ENCODE data around the gene DTX3L.
"Not testable (repeated sequence)": the region's sequence is repeated elsewhere in the genome, so short reads cannot be mapped to it uniquely, and the experiment has no call there.

The DTX3L gene

GRCh38 chr3:122562923-122563716, 1.0 kb upstream of the DTX3L start:
- peak; percentile 26 for DNase-seq (ENCODE audit: low spot score)

GRCh38 chr3:122563717-122564025, 467 bp upstream of the DTX3L start:
- peak; percentile 41 for DNase-seq (ENCODE audit: low spot score)

- DNase-seq (ENCODE audit: low spot score): not testable (repeated sequence)
Measured at GRCh38 chr3:122568131-122568530, 4.0 kb downstream of the DTX3L start.

- DNase-seq (ENCODE audit: low spot score): no peak
Measured at GRCh38 chr3:122568755-122569154, 4.6 kb downstream of the DTX3L start.

- DNase-seq (ENCODE audit: low spot score): no peak
Measured at GRCh38 chr3:122572940-122573412, 8.8 kb downstream of the DTX3L start.

GRCh38 chr3:122576174-122576940, 12.2 kb downstream of the DTX3L start:
- DNase-seq (ENCODE audit: low spot score): no peak

- DNase-seq (ENCODE audit: low spot score): peak; percentile 54
Measured at GRCh38 chr3:122577409-122578031, 13.4 kb downstream of the DTX3L start, which contains the start of gene PARP15. Gene PARP15, plus strand, starts transcription at chr3:122577650. Its CDS starts 18 bp downstream, at chr3:122577668.

- DNase-seq (ENCODE audit: low spot score): no peak
Measured at GRCh38 chr3:122578069-122578740, 14.1 kb downstream of the DTX3L start.

GRCh38 chr3:122580470-122580869, 16.3 kb downstream of the DTX3L start:
- DNase-seq (ENCODE audit: low spot score): no peak

GRCh38 chr3:122581622-122582021, 17.5 kb downstream of the DTX3L start:
- no peak for DNase-seq (ENCODE audit: low spot score)

GRCh38 chr3:122582390-122582789, 18.3 kb downstream of the DTX3L start:
- no peak for DNase-seq (ENCODE audit: low spot score)

GRCh38 chr3:122586098-122586497, 22.0 kb downstream of the DTX3L start:
- DNase-seq (ENCODE audit: low spot score): no peak

GRCh38 chr3:122586773-122587485, 22.8 kb downstream of the DTX3L start:
- DNase-seq (ENCODE audit: low spot score): no peak

- no peak for DNase-seq (ENCODE audit: low spot score)
Measured at GRCh38 chr3:122587572-122587971, 23.4 kb downstream of the DTX3L start.

- no peak for DNase-seq (ENCODE audit: low spot score)
Measured at GRCh38 chr3:122589297-122589696, 25.2 kb downstream of the DTX3L start.

GRCh38 chr3:122590610-122591009, 26.5 kb downstream of the DTX3L start:
- no peak for DNase-seq (ENCODE audit: low spot score)

GRCh38 chr3:122594025-122594424, 29.9 kb downstream of the DTX3L start:
- DNase-seq (ENCODE audit: low spot score): no peak

- no peak for DNase-seq (ENCODE audit: low spot score)
Measured at GRCh38 chr3:122598151-122598550, 34.0 kb downstream of the DTX3L start.

GRCh38 chr3:122598556-122598955, 34.4 kb downstream of the DTX3L start:
- DNase-seq (ENCODE audit: low spot score): no peak

- no peak for DNase-seq (ENCODE audit: low spot score)
Measured at GRCh38 chr3:122602011-122602710, 38.0 kb downstream of the DTX3L start.

- no peak for DNase-seq (ENCODE audit: low spot score)
Measured at GRCh38 chr3:122603056-122603455, 38.9 kb downstream of the DTX3L start.
